ENCODE data around the gene NTHL1.

NTHL1 gene

DNA sequence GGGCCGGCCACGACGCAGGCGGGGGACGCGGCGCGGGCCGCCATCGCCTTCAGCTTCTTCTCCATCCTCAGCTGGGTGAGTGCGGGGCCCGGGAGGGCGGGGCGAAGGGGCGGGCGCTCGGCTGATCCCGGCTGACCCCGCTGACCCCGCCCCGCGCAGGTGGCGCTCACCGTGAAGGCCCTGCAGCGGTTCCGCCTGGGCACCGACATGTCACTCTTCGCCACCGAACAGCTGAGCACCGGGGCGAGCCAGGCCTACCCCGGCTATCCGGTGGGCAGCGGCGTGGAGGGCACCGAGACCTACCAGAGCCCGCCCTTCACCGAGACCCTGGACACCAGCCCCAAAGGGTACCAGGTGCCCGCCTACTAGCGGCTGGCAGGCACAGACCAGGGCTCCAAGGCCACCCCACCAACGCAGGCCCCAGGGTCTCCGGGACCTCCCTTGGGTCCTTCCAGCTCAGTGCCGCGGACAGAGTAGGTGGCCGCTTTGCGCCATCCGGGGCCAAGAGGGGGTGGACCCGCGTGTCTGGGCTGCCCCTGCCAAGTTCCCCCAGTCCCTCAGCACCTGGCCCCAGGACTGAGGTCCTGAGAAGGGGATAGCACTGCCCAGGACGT lies 54.8 kb downstream of the NTHL1 start:
- no peak overlapping the region for H3K4me3 Mint-ChIP-seq
- H3K27me3 Mint-ChIP-seq: peaks cover 26% of the 10 kb centered on the region
- ATAC-seq (no peak), DNase-seq (no peak)
- peaks cover 46% of the 10 kb centered on the region for H3K4me1 Mint-ChIP-seq
- no peak overlapping the region for H3K27ac Mint-ChIP-seq
- no peaks in the 10 kb centered on the region for H3K9me3 Mint-ChIP-seq

DNA sequence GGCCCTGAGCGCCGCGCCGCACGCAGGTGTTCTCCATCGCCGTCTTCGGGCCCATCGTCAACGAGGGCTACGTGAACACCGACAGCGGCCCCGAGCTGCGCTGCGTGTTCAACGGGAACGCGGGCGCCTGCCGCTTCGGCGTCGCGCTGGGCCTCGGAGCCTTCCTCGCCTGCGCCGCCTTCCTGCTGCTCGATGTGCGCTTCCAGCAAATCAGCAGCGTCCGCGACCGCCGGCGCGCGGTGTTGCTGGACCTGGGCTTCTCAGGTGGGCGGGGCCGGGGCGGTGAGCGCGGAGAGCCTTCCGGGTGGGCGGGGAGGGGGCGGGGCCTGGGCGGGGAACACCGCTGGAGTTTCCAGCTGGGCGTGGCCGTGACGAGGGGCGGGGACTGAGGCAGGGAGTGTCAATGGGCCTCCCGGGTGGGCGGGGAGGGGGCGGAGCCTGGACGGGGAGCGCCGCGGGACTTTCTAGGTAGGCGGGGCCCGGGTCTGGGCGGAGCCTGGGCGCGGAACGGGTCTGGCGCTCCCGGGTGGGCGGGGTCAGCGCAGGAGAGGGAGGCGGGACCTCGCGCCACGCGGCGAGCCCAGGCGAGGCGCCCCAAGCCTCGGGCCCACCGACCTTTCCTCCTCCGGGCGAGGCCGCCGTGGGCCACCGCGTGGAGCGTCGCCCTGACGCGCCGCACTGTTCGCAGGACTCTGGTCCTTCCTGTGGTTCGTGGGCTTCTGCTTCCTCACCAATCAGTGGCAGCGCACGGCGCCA lies 55.5 kb downstream of the NTHL1 start:
- Mint-ChIP-seq H3K9me3 (no peaks in the 10 kb centered on the region), H3K4me3 (peak overlapping the region; percentile 83 to 89), H3K27me3 (peaks cover 27% of the 10 kb centered on the region), H3K27ac (no peak overlapping the region), H3K4me1 (peaks cover 43% of the 10 kb centered on the region)
- DNase-seq (peak; percentile 94 to 95), ATAC-seq (peak; percentile 72)

- Mint-ChIP-seq H3K9me3 (no peaks in the 10 kb centered on the region), H3K4me3 (peak overlapping the region; percentile 83 to 89), H3K27ac (peak overlapping the region in 1 of 2 donors; percentile 54), H3K4me1 (peaks cover 37% of the 10 kb centered on the region), H3K27me3 (peaks cover 27% of the 10 kb centered on the region)
- DNase-seq (no peak), ATAC-seq (no peak)
These were observed 56.1 kb downstream of the NTHL1 start for GRCh38 chr16:1991588-1991947.

DNA sequence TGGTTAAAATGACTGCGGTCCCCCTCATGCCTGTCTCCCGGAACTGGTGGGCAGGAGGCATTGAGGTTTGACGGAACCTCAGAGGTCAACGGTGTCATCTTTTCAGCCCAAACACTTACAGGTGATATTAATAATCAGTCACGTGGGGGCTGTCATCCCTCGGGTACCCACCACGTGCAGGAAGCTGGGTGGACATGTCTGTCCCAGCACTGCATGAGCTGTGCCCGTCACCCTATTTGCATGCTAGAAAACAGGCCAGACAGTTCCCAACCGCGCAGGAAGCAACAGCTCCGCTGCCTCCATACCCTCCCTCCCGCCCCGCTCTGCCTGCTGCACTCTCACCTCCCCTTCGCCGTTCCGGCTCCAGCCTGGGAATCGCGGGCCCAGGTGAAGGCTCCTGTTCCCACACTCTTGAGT lies 56.5 kb downstream of the NTHL1 start:
- Mint-ChIP-seq H3K4me3 (peak overlapping the region; percentile 83 to 89), H3K27me3 (peaks cover 27% of the 10 kb centered on the region), H3K27ac (peak overlapping the region; percentile 54 to 76), H3K9me3 (no peaks in the 10 kb centered on the region), H3K4me1 (peaks cover 37% of the 10 kb centered on the region)
- ATAC-seq (peak; percentile 69), DNase-seq (peak; percentile 59 to 79)

DNA sequence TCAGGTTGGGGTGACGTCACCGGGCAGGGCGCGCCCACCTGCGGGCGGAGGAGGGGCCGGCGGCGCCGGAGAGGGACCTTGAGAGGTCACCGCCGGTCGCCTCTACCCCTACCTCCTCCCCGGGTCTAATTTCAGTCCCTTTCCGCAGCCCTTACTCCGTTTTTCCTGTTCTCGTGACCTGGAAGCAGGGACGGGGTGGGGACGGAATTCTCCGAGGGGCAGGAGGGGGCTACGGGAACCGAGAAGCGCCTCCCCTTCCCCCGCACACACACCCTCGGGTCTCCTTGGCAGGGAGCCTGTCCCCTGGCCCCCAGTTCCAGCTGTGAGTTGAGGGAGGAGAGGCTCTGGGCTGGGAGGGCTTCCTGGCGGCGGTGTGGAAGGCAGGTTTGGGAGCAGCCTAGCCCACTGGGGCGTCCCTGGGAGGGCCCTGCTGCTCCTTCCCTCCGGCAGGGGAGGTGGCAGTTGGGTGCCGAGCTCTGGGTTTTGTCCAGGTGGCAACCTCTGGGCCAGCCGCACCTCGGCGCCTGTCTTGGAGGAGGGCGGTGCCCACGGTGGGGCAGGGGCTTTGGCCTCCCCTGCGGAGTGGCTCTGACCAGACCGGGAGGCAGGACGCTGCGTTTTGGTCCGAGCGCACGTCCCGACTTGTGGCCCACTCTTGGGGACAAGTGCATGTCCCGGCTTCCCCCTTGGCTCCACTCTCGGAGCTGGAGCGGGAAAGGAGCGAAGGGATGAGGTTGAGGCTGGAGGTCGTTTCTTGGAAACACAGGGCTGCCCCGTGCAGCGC lies 57.1 kb downstream of the NTHL1 start:
- ATAC-seq: peak; percentile 18
- Mint-ChIP-seq H3K27ac (peak overlapping the region; percentile 54 to 76), H3K9me3 (no peaks in the 10 kb centered on the region), H3K4me1 (peaks cover 40% of the 10 kb centered on the region), H3K4me3 (peak overlapping the region; percentile 83 to 89), H3K27me3 (peaks cover 27% of the 10 kb centered on the region)
- DNase-seq: peak; percentile 43 to 50

DNA sequence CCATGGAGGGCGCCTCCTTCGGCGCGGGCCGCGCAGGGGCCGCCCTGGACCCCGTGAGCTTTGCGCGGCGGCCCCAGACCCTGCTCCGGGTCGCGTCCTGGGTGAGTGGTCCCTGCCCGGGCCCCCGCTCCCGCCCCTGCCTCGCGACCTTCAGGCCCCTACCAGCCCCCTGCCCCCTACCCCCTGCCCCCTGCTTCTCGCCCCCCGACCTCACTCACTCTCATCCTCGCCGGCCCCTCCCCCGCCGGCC lies 57.6 kb downstream of the NTHL1 start:
- no peak for ATAC-seq
- Mint-ChIP-seq H3K4me3 (peak overlapping the region; percentile 83 to 89), H3K9me3 (no peaks in the 10 kb centered on the region), H3K27ac (no peak overlapping the region), H3K4me1 (peaks cover 45% of the 10 kb centered on the region), H3K27me3 (peaks cover 27% of the 10 kb centered on the region)
- DNase-seq: no peak

Data from stimulated activated naive CD8-positive, alpha-beta T cell treated with anti-CD3 and anti-CD28 coated beads, Interleukin-15, amount 100 ng/mL, for 72 hours (primary cell).